Uterus (tissue), 2 donors: ENCODE results near the gene PRKD1.

ENCODE experiments used
- CTCF ChIP-seq, 4 experiments: fragments of 200-600 bp in 2 of 4; fragments of 450-650 bp in 2 of 4; sonication (generic) in 2 of 4; IDR thresholded peaks; one replicate each; pipeline ENCODE4 v1.5.1; 2016 to 2019; ENCODE audit warnings: antibody characterized with exemption in 4 of 4, mild to moderate bottlenecking in 2 of 4, moderate library complexity in 1 of 4
- POLR2A ChIP-seq, 2 donors: fragments of 450-650 bp; IDR thresholded peaks; one replicate each; pipeline ENCODE4 v1.6.1; 2016; ENCODE audit warnings: antibody characterized with exemption in 2 of 2, mild to moderate bottlenecking in 1 of 2, moderate library complexity in 1 of 2

GRCh38 chr14:29861996-29862395 is 65.7 kb downstream of the PRKD1 start:
- no peak for TF ChIP-seq CTCF (IDR thresholded peaks at IDR 0.05)
- no peak for TF ChIP-seq POLR2A (IDR thresholded peaks at IDR 0.05)
